Fibroblast of peridontal ligament (primary cell): ENCODE measurements around the gene PTPRG.

Experiments used
- DNase-seq: peaks from one replicate; pipeline ENCODE4 v3.0.0-alpha.2; 2010; ENCODE audit errors: extremely low read depth

Gene PTPRG

DNA sequence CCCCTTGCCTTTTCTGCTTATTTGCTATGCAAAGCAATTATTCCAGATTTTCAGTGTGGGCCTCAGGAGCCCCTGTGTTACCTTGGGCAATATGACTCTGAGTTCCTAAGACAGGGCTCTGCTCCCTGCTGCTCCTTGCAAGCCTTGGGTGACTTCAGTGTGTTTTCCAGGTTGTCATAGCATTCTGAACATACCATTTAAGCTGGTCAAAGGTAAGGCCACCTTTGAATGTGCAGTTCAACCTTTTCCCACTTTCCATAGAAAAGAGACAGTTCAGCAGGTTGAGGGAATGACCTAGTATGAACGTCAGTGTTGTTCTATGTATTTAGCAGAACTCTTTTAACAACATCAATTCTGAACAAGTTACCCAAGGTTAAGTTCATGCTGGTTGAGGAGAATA lies 302.2 kb downstream of the PTPRG start:
- DNase-seq = no peak

- DNase-seq = no peak
These were observed 303.5 kb downstream of the PTPRG start for GRCh38 chr3:61864886-61865285.

DNA sequence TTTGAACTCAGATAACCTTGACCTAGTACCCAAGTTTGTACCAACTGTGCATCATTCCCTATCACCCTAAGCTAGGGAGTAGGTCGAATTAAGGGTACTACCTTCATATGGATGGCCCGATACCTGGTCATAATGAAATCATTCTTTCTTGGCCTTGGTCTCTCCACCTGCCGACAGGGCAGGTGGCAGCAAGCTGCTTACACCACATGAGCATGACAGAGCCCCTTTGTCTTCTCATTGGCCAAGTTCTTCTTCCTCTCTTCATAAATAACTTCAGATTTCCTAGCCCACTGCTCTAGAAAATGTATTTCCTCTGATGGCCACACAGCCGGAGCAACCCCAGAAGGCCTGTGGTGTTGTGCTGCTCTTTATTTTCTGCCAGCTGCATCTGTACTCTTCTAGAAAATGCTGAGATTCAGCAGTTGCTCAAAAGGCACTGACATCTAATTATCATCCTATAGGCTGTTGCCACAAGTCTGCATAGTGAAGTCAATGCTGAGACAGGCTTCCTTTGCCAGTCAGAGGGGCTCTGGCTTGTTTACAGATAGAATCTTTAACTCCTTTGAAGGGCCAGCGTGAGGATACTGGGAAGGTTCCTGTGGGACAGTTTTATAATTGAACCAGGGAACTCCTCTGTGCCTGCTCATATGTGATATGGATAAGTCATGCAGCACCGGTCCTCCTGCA lies 304.2 kb downstream of the PTPRG start:
- no peak for DNase-seq

- no peak for DNase-seq
These were observed 304.8 kb downstream of the PTPRG start for GRCh38 chr3:61866153-61866542.

- no peak for DNase-seq
These were observed 305.6 kb downstream of the PTPRG start for GRCh38 chr3:61866961-61867461.

GRCh38 chr3:61868499-61868898 lies 307.1 kb downstream of the PTPRG start:
- DNase-seq = peak; percentile 26

DNA sequence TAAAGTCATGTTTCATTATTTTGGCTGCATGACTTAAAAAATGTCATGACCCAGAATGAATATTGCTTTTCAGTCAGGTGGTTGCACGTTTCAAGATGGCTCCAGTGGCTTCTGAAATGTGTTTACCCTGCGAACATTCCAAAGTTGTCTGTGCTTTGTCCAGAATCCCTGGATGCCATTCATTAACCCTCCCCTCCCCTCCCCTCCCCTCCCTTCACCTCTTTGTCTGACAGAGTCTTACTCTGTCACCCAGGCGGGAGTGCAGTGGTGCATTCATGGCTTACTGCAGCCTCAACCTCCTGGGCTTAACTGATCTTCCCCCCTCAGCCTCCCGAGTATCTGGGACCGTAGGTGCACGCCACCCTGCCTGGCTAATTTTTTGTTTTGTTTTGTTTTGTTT lies 308.0 kb downstream of the PTPRG start:
- no peak for DNase-seq

- no peak for DNase-seq
These were observed 310.3 kb downstream of the PTPRG start for GRCh38 chr3:61871644-61872043.

- peak; percentile 23 for DNase-seq
These were observed 310.8 kb downstream of the PTPRG start for GRCh38 chr3:61872077-61872706.

GRCh38 chr3:61875046-61875844 lies 313.9 kb downstream of the PTPRG start:
- DNase-seq = peak; percentile 29

GRCh38 chr3:61875976-61876671 lies 314.8 kb downstream of the PTPRG start:
- DNase-seq = no peak

- peak; percentile 89 for DNase-seq
These were observed 315.4 kb downstream of the PTPRG start for GRCh38 chr3:61876797-61877196.

- peak; percentile 59 for DNase-seq
These were observed 316.2 kb downstream of the PTPRG start for GRCh38 chr3:61877359-61878138.

- no peak for DNase-seq
These were observed 320.9 kb downstream of the PTPRG start for GRCh38 chr3:61882253-61882652.

- DNase-seq = no peak
These were observed 323.4 kb downstream of the PTPRG start for GRCh38 chr3:61884794-61885193.

DNA sequence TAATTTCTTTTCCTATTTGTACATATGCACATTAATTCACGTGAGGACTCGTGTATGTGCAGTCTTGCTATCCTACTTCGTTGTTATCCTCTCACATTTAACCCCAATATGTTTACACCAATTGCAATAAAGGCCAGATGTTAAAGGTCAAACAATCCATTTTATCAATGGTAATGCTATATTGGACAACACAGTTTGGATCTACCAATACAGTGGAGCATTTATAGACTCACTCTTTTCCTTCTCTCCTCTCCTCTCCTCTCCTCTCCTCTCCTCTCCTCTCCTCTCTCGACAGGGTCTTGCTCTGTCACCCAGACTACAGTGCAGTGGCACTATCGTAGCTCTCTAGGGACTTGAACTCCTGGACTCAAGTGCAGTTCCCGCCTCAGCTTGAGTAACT lies 324.0 kb downstream of the PTPRG start:
- DNase-seq = no peak

DNA sequence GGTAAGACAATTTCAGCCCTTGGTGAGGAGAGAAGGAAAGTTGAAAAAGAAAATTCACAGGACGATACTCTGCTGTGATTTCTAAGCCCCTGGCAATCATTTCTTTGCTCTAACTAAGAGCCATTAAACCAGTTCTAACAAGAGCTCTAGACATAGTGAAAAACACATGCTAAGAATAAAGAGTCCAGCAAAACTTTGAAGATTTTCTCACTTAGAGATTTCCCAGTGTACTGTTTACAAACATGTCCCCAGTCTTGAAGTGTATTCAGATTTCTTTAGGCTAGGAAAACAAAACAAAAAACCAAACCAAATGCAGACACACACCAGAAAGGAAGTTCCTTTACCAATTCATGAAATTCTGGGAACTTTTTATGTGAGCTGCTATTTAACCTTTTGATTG lies 325.8 kb downstream of the PTPRG start:
- DNase-seq = no peak

DNA sequence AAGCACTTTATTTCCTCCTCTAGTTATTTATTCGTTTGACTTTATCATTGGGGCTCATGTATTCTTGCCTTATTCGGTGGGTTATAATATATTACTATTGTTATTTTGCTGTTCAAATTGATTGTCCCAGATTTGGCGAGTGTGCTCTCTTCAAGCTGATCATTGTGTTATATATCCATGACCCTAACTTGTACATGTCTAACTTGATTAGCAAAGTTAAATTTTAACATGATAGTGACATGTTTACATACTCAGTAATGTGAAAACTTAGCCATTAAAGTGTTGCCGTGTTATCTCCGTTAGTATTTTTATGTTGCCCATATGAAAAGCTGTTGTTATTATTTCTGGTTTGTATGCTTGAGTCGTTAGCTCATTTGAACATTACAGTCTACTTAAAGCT lies 327.9 kb downstream of the PTPRG start:
- no peak for DNase-seq

- DNase-seq = no peak
These were observed 328.8 kb downstream of the PTPRG start for GRCh38 chr3:61890167-61890566.

- no peak for DNase-seq
These were observed 329.2 kb downstream of the PTPRG start for GRCh38 chr3:61890586-61890985.

DNA sequence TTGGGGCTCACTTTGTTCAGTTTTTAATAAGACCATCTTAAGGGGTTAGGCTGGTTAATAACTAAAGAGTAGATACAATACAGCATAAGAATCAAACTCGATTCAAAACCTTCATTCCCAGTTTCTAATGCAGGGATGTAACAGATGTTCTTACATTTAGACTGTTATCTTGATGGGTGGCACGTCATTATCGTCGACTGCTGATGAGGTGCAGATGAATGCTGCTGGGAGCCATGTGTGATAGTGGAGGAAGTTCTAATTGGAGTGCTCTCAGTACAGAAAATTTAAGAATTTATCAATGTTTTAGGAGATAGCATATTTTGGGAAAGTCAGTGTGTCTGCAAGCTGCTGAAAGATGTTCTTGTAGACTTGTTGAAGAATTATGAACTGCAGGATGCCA lies 331.5 kb downstream of the PTPRG start:
- no peak for DNase-seq
